ENCODE results near the gene PCED1B. TPM values are rescaled to one million over a fixed set of nuclear protein-coding genes. Genes with fewer than 3 reads are reported as not detected.

PCED1B gene
- total RNA-seq, 1 experiment from 2014 or later = 3.3 TPM

- H3K9me3 Mint-ChIP-seq = no peaks in the 10 kb centered on the region
- Histone ChIP-seq H3T11ph (ENCODE audit: low read length) (no peak overlapping the region), H3K79me1 (ENCODE audit: insufficient read depth, low read depth, low read length, poor library complexity, severe bottlenecking) (no peaks in the 10 kb centered on the region), H4K5ac (ENCODE audit: insufficient read length, low read depth, low read length) (no peak overlapping the region), H3K23ac (ENCODE audit: insufficient read length, low read depth, low read length) (no peak overlapping the region), H3K23me2 (ENCODE audit: insufficient read length, low read depth, low read length, poor library complexity, severe bottlenecking) (no peaks in the 10 kb centered on the region), H3K9me3 (ENCODE audit: control insufficient read depth, low read depth, low read length) (no peaks in the 10 kb centered on the region), H4K8ac (replicated peaks; ENCODE audit: insufficient read length, low read depth, low read length) (no peak overlapping the region), H3K27ac (ENCODE audit: insufficient read length, low read depth, low read length) (no peak overlapping the region), H3K56ac (ENCODE audit: insufficient read length, low read depth, low read length) (no peak overlapping the region), H4K91ac (ENCODE audit: insufficient read length, low read depth, low read length) (no peak overlapping the region), H2BK15ac (ENCODE audit: low read depth, low read length) (no peak overlapping the region), H2BK20ac (ENCODE audit: low read depth, low read length, poor library complexity, severe bottlenecking) (no peak overlapping the region), H3K4ac (ENCODE audit: low read depth, low read length) (no peak overlapping the region), H4K20me1 (ENCODE audit: control insufficient read depth, insufficient read depth, insufficient read length) (no peaks in the 10 kb centered on the region), H2AK5ac (ENCODE audit: insufficient read length, low read length) (no peak overlapping the region), H3K79me2 (ENCODE audit: insufficient read depth, low read length) (no peaks in the 10 kb centered on the region), H3K4me2 (ENCODE audit: insufficient read depth, insufficient read length, low read length) (no peak overlapping the region), H2BK5ac (ENCODE audit: insufficient read length, low read length) (no peak overlapping the region), H3K18ac (ENCODE audit: insufficient read length, low read depth, low read length) (no peak overlapping the region), H3K27me3 (ENCODE audit: insufficient read depth, low read length) (no peaks in the 10 kb centered on the region), H2AFZ (ENCODE audit: low read length) (no peak overlapping the region), H3K4me1 (ENCODE audit: insufficient read depth, low read length) (peaks cover 3% of the 10 kb centered on the region; the same call in 1 of the 2 replicates), H2BK120ac (ENCODE audit: low read depth, low read length, poor library complexity, severe bottlenecking) (no peak overlapping the region), H3K14ac (ENCODE audit: insufficient read depth, low read length) (no peak overlapping the region), H3K9ac (ENCODE audit: extremely low read depth, insufficient read length, low read length) (no peak overlapping the region), H2BK12ac (ENCODE audit: insufficient read length, low read depth, low read length) (no peak overlapping the region)
- no peak for TF ChIP-seq CTCF (conservative IDR thresholded peaks at IDR 0.05)
- peaks cover 23 to 32% of the 10 kb centered on the region in 2 experiments for H3K4me1 Mint-ChIP-seq
- WGBS (ENCODE audit: extremely low coverage, insufficient read length, low lambda C conversion rate) = no CpG with 5 or more reads among the region's 8 CpGs
- H3K4me3 Mint-ChIP-seq = no peak overlapping the region
- H3K36me3 Mint-ChIP-seq (ENCODE audit: insufficient read depth in 1 of 3, low read depth in 3 of 3) = no peaks in the 10 kb centered on the region
- H3K27ac Mint-ChIP-seq = peak overlapping the region in 1 of 3 experiments; percentile 85; a peak in 1 of 7 replicates
- DNase-seq = no peak
- no peaks in the 10 kb centered on the region for H3K27me3 Mint-ChIP-seq (ENCODE audit: low read depth)
Observed at GRCh38 chr12:47218191-47218654, 138.8 kb downstream of the PCED1B start.
